MM.1S (cell line): ENCODE data around the gene MID2.

Experiments used
- DNase-seq: peaks from one replicate; pipeline ENCODE4 v3.0.0-alpha.2; 2015
- H2AFZ ChIP-seq: fragments of 300-600 bp; sonication (generic); 2 replicates; pipeline ENCODE4 v1.6.0; 2016; ENCODE audit warnings: antibody characterized with exemption, low read length
- H3F3A ChIP-seq: fragments of 300-600 bp; sonication (generic); 2 replicates; pipeline ENCODE4 v1.6.1; 2016; ENCODE audit warnings: mild to moderate bottlenecking, antibody characterized with exemption, low read length, moderate library complexity, mixed read lengths; ENCODE audit not compliant: insufficient read depth
- H3K27ac ChIP-seq: fragments of 300-600 bp; sonication (generic); 2 replicates; pipeline ENCODE4 v1.5.1; 2016; ENCODE audit warnings: mild to moderate bottlenecking, low read length
- H3K27me3 ChIP-seq: fragments of 300-600 bp; sonication (generic); replicated peaks from 2 replicates; pipeline ENCODE4 v1.6.0; 2016; ENCODE audit warnings: low read length; ENCODE audit not compliant: insufficient read depth
- H3K36me3 ChIP-seq: fragments of 300-600 bp; sonication (generic); replicated peaks from 2 replicates; pipeline ENCODE4 v1.6.1; 2016; ENCODE audit warnings: mild to moderate bottlenecking, low read length, mixed read lengths; ENCODE audit not compliant: insufficient read depth
- H3K4me1 ChIP-seq: fragments of 300-600 bp; sonication (generic); 2 replicates; pipeline ENCODE4 v1.6.1; 2016; ENCODE audit warnings: low read length, mixed read lengths
- H3K4me2 ChIP-seq: fragments of 300-600 bp; sonication (generic); 2 replicates; pipeline ENCODE4 v1.6.0; 2016; ENCODE audit warnings: low read depth, low read length
- H3K4me3 ChIP-seq: fragments of 300-600 bp; sonication (generic); 2 replicates; pipeline ENCODE4 v1.5.1; 2016; ENCODE audit warnings: low read length, mixed read lengths
- H3K79me2 ChIP-seq: fragments of 300-600 bp; sonication (generic); 2 replicates; pipeline ENCODE4 v1.6.1; 2016; ENCODE audit warnings: mixed run types, low read length, mixed read lengths
- H3K9ac ChIP-seq: fragments of 300-600 bp; sonication (generic); 2 replicates; pipeline ENCODE4 v1.6.1; 2016; ENCODE audit warnings: low read length, mixed read lengths
- H3K9me2 ChIP-seq: fragments of 300-600 bp; sonication (generic); replicated peaks from 2 replicates; pipeline ENCODE4 v1.6.1; 2016; ENCODE audit warnings: mild to moderate bottlenecking, low read length, mixed read lengths; ENCODE audit not compliant: insufficient read depth
- H3K9me3 ChIP-seq: fragments of 300-600 bp; sonication (generic); replicated peaks from 2 replicates; pipeline ENCODE4 v1.6.1; 2016; ENCODE audit warnings: mild to moderate bottlenecking, low read length, mixed read lengths; ENCODE audit not compliant: insufficient read depth
- H4K20me1 ChIP-seq: fragments of 300-600 bp; sonication (generic); 2 replicates; pipeline ENCODE4 v1.6.1; 2016; ENCODE audit warnings: mild to moderate bottlenecking, low read length, moderate library complexity, mixed read lengths; ENCODE audit not compliant: insufficient read depth
- CTCF ChIP-seq: fragments of 300-600 bp; sonication (generic); IDR thresholded peaks from 2 replicates; pipeline ENCODE4 v1.5.1; 2016; ENCODE audit warnings: antibody characterized with exemption, low read length, mixed read lengths
- EZH2 ChIP-seq: fragments of 300-600 bp; sonication (generic); optimal IDR thresholded peaks from 2 replicates; pipeline ENCODE3; 2017; ENCODE audit warnings: low read depth, mild to moderate bottlenecking, antibody characterized with exemption, low read length, mixed read lengths
- EZH2phosphoT487 ChIP-seq: fragments of 300-600 bp; sonication (generic); IDR thresholded peaks from 2 replicates; pipeline ENCODE4 v1.6.1; 2018; ENCODE audit warnings: antibody characterized with exemption, low read length

The MID2 gene, protein sequence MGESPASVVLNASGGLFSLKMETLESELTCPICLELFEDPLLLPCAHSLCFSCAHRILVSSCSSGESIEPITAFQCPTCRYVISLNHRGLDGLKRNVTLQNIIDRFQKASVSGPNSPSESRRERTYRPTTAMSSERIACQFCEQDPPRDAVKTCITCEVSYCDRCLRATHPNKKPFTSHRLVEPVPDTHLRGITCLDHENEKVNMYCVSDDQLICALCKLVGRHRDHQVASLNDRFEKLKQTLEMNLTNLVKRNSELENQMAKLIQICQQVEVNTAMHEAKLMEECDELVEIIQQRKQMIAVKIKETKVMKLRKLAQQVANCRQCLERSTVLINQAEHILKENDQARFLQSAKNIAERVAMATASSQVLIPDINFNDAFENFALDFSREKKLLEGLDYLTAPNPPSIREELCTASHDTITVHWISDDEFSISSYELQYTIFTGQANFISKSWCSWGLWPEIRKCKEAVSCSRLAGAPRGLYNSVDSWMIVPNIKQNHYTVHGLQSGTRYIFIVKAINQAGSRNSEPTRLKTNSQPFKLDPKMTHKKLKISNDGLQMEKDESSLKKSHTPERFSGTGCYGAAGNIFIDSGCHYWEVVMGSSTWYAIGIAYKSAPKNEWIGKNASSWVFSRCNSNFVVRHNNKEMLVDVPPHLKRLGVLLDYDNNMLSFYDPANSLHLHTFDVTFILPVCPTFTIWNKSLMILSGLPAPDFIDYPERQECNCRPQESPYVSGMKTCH

GRCh38 chrX:107825698-107826237 lies at the start of gene MID2:
TSS of gene MID2 (plus strand) at chrX:107825866. CDS start at chrX:107826427, 561 bp downstream.
- Histone ChIP-seq H3K9ac (peak within 1 kb of the TSS; percentile 48; the same call in 1 of the 2 replicates), H3K4me2 (peak within 1 kb of the TSS; percentile 60; the same call in 1 of the 2 replicates), H3K27me3 (no peaks in the 10 kb centered on the region), H3F3A (no peaks in the 10 kb centered on the region), H3K36me3 (no peaks in the 10 kb centered on the region), H2AFZ (peak within 1 kb of the TSS; percentile 56; the same call in 1 of the 2 replicates), H4K20me1 (no peaks in the 10 kb centered on the region), H3K79me2 (no peaks in the 10 kb centered on the region), H3K9me2 (no peaks in the 10 kb centered on the region), H3K27ac (no peak within 1 kb of the TSS; the same call in 1 of the 2 replicates), H3K9me3 (no peaks in the 10 kb centered on the region), H3K4me3 (peak within 1 kb of the TSS; percentile 68), H3K4me1 (0 out of 2 replicates have a peak, but pooled peaks cover 5% of the 10 kb centered on the region)
- TF ChIP-seq EZH2, result no peak
- no peak for TF ChIP-seq EZH2phosphoT487
- DNase-seq, result peak; percentile 46

- Histone ChIP-seq H3K4me2 (peak overlapping the region; percentile 80), H3K36me3 (no peaks in the 10 kb centered on the region), H3K79me2 (no peaks in the 10 kb centered on the region), H3K9me3 (no peaks in the 10 kb centered on the region), H3K4me1 (0 out of 2 replicates have a peak, but pooled peaks cover 3% of the 10 kb centered on the region), H3K27ac (no peak overlapping the region), H4K20me1 (no peaks in the 10 kb centered on the region), H3K4me3 (peak overlapping the region; percentile 60), H3K9ac (peak overlapping the region; percentile 40; the same call in 1 of the 2 replicates), H3K9me2 (no peaks in the 10 kb centered on the region), H3K27me3 (no peaks in the 10 kb centered on the region), H2AFZ (peak overlapping the region; percentile 55), H3F3A (no peaks in the 10 kb centered on the region; the same call in 1 of the 2 replicates)
- DNase-seq, result peak; percentile 87
- TF ChIP-seq EZH2phosphoT487, result no peak
- no peak for TF ChIP-seq EZH2
- TF ChIP-seq CTCF, result peak; percentile 74
Observed at GRCh38 chrX:107776649-107777535, 48.8 kb upstream of the MID2 start.

- Histone ChIP-seq H3K79me2 (no peaks in the 10 kb centered on the region), H3K27me3 (no peaks in the 10 kb centered on the region), H3K4me1 (0 out of 2 replicates have a peak, but pooled peaks cover 3% of the 10 kb centered on the region), H3F3A (no peaks in the 10 kb centered on the region), H3K36me3 (no peaks in the 10 kb centered on the region), H3K27ac (no peak within 1 kb of the TSS), H3K4me2 (peak within 1 kb of the TSS; percentile 80), H3K9me3 (no peaks in the 10 kb centered on the region), H3K9ac (peak within 1 kb of the TSS; percentile 40; the same call in 1 of the 2 replicates), H3K4me3 (peak within 1 kb of the TSS; percentile 60), H4K20me1 (no peaks in the 10 kb centered on the region), H3K9me2 (no peaks in the 10 kb centered on the region), H2AFZ (peak within 1 kb of the TSS; percentile 55)
- TF ChIP-seq EZH2, result no peak
- no peak for TF ChIP-seq CTCF
- TF ChIP-seq EZH2phosphoT487, result no peak
- DNase-seq, result no peak
Observed at GRCh38 chrX:107777536-107777832, 48.2 kb upstream of the MID2 start, which contains the start of gene NCBP2L. TSS of gene NCBP2L (plus strand) at chrX:107777733. CDS start at chrX:107794221, 16,488 bp downstream.
